Mucosa of rectum (tissue), 2 donors: ENCODE results near the gene SLC35G6.
"Not testable (repeated sequence)": the region's sequence is repeated elsewhere in the genome, so short reads cannot be mapped to it uniquely, and the experiment has no call there.

ENCODE experiments used
- H3K27ac ChIP-seq, 2 donors: one replicate each; pipeline ENCODE4 v1.7.0; 2013; ENCODE audit warnings: inconsistent platforms in 2 of 2, low read depth in 2 of 2, low read length in 2 of 2
- H3K27me3 ChIP-seq, 2 donors: one replicate each; pipeline ENCODE4 v1.7.0; 2013; ENCODE audit warnings: low read length in 2 of 2; ENCODE audit not compliant: control insufficient read depth in 2 of 2, insufficient read depth in 2 of 2
- H3K36me3 ChIP-seq, 2 donors: one replicate each; pipeline ENCODE4 v1.7.0; 2013; ENCODE audit warnings: low read length in 2 of 2; ENCODE audit not compliant: control insufficient read depth in 2 of 2, insufficient read depth in 2 of 2
- H3K4me1 ChIP-seq, 2 donors: one replicate each; pipeline ENCODE4 v1.7.0; 2013; ENCODE audit warnings: low read length in 2 of 2, mild to moderate bottlenecking in 1 of 2; ENCODE audit not compliant: control insufficient read depth in 2 of 2, insufficient read depth in 2 of 2
- H3K4me3 ChIP-seq, 2 donors: one replicate each; pipeline ENCODE4 v1.7.0; 2013; ENCODE audit warnings: low read length in 2 of 2
- H3K9ac ChIP-seq, 2 donors: one replicate each; pipeline ENCODE4 v1.7.0; 2013; ENCODE audit warnings: low read length in 2 of 2, low read depth in 1 of 2, mild to moderate bottlenecking in 1 of 2
- H3K9me3 ChIP-seq, 2 donors: one replicate each; pipeline ENCODE4 v1.7.0; 2013; ENCODE audit warnings: low read length in 2 of 2; ENCODE audit not compliant: control insufficient read depth in 2 of 2
- donor health status: healthy.
- donor health status: Normal muscosa, but diverticular disease.

Gene SLC35G6

GRCh38 chr17:7478276-7479212 is 2.7 kb upstream of the SLC35G6 start:
- H3K4me3 ChIP-seq = peak overlapping the region; percentile 70 to 84
- no peaks in the 10 kb centered on the region for H3K36me3 ChIP-seq
- H3K9me3 ChIP-seq = no peaks in the 10 kb centered on the region
- peaks cover 21 to 31% of the 10 kb centered on the region in 2 donors for H3K4me1 ChIP-seq
- peak overlapping the region; percentile 88 to 95 for H3K27ac ChIP-seq
- H3K9ac ChIP-seq = peak overlapping the region; percentile 70 to 95
- H3K27me3 ChIP-seq = no peaks in the 10 kb centered on the region

- Histone ChIP-seq H3K9ac (peak within 1 kb of the TSS; percentile 89 to 95), H3K4me3 (peak within 1 kb of the TSS; percentile 78 to 85), H3K4me1 (peaks cover 21 to 32% of the 10 kb centered on the region in 2 donors), H3K36me3 (no peaks in the 10 kb centered on the region), H3K9me3 (no peaks in the 10 kb centered on the region), H3K27me3 (no peaks in the 10 kb centered on the region), H3K27ac (peak within 1 kb of the TSS; percentile 93 to 95)
Measured at GRCh38 chr17:7479213-7480088, 1.8 kb upstream of the SLC35G6 start, which contains the start of gene ZBTB4. ZBTB4 (minus strand) TSS chr17:7479631; CDS start chr17:7466801, 12,830 bp downstream.

- Histone ChIP-seq H3K9me3 (no peaks in the 10 kb centered on the region), H3K36me3 (no peaks in the 10 kb centered on the region), H3K4me1 (peaks cover 21 to 32% of the 10 kb centered on the region in 2 donors), H3K27me3 (no peaks in the 10 kb centered on the region), H3K4me3 (peak overlapping the region; percentile 78 to 85), H3K27ac (peak overlapping the region; percentile 93 to 95), H3K9ac (peak overlapping the region; percentile 89 to 95)
Measured at GRCh38 chr17:7480089-7480384, 1.2 kb upstream of the SLC35G6 start.

DNA sequence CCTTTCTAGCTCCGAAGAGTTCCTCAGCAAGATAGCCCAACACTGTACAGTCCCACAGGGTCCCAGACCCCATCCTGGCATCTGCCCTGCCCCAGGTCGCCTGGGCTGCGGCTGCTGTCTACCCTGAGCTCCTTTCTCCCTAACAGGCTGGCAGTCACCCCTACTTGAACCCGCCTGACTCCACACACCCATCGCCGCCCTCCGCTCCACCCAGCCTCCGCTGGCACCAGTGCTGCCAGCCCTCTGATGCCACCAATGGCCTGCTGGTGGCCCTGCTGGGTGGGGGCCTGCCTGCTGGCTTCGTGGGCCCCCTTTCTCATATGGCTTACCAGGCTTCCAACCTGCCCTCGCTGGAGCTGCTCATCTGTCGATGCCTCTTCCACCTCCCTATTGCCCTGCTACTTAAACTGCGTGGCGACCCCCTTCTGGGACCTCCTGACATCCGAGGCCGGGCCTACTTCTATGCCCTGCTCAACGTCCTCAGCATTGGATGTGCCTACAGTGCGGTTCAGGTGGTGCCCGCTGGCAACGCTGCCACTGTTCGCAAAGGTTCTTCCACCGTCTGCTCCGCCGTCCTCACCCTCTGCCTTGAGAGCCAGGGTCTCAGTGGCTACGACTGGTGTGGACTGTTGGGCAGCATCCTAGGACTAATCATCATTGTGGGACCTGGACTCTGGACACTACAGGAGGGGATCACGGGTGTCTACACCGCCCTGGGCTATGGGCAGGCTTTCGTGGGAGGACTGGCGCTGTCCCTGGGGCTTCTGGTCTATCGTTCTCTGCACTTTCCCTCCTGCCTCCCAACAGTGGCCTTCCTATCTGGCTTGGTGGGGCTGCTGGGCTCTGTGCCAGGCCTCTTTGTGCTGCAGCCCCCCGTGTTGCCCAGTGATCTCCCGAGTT is 846 bp downstream of the SLC35G6 start:
- H3K27ac ChIP-seq = peak overlapping the region in 1 of 2 donors; percentile 100
- not testable (repeated sequence) for H3K36me3 ChIP-seq, H3K9ac ChIP-seq, H3K4me3 ChIP-seq, H3K9me3 ChIP-seq, H3K27me3 ChIP-seq
- peaks cover 23 to 34% of the 10 kb centered on the region in 2 donors for H3K4me1 ChIP-seq

DNA sequence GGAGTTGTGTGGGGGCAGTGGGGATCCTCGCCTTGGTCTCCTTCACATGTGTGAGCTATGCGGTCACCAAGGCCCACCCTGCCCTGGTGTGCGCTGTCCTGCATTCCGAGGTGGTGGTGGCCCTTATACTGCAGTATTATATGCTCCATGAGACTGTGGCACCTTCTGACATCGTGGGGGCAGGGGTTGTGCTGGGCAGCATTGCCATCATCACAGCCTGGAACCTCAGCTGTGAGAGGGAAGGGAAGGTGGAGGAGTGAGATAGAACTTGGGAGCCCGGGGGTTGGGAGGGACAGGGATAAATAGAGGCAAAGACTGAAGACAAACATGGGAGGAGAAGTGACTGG is 1.5 kb downstream of the SLC35G6 start:
- Histone ChIP-seq H3K9ac (peak overlapping the region; percentile 99 to 100), H3K4me1 (peaks cover 26 to 39% of the 10 kb centered on the region in 2 donors), H3K27ac (peak overlapping the region; percentile 100), H3K4me3 (peak overlapping the region; percentile 94 to 97)
- H3K9me3 ChIP-seq, H3K36me3 ChIP-seq, H3K27me3 ChIP-seq: not testable (repeated sequence)

GRCh38 chr17:7483255-7484066 is 2.2 kb downstream of the SLC35G6 start:
- H3K4me3 ChIP-seq = peak overlapping the region; percentile 94 to 97
- H3K4me1 ChIP-seq = peaks cover 27 to 37% of the 10 kb centered on the region in 2 donors
- H3K27ac ChIP-seq = peak overlapping the region; percentile 100
- H3K9ac ChIP-seq = peak overlapping the region; percentile 99 to 100
- H3K9me3 ChIP-seq = no peaks in the 10 kb centered on the region
- no peaks in the 10 kb centered on the region for H3K27me3 ChIP-seq
- peaks cover 0 to 3% of the 10 kb centered on the region in 2 donors for H3K36me3 ChIP-seq

- Histone ChIP-seq H3K9ac (peak within 1 kb of the TSS; percentile 99 to 100), H3K4me3 (peak within 1 kb of the TSS; percentile 94 to 97), H3K27ac (peak within 1 kb of the TSS; percentile 100), H3K27me3 (no peaks in the 10 kb centered on the region), H3K4me1 (peaks cover 27 to 37% of the 10 kb centered on the region in 2 donors), H3K9me3 (no peaks in the 10 kb centered on the region), H3K36me3 (peaks cover 0 to 3% of the 10 kb centered on the region in 2 donors)
Measured at GRCh38 chr17:7484067-7484918, 3.0 kb downstream of the SLC35G6 start, which contains the start of gene POLR2A. POLR2A (plus strand) TSS chr17:7484366.

GRCh38 chr17:7484919-7485377 is 3.7 kb downstream of the SLC35G6 start:
- Histone ChIP-seq H3K9ac (peak overlapping the region; percentile 68 to 99), H3K4me3 (peak overlapping the region; percentile 74 to 94), H3K27ac (peak overlapping the region; percentile 100), H3K36me3 (peaks cover 2 to 3% of the 10 kb centered on the region in 2 donors), H3K9me3 (no peaks in the 10 kb centered on the region), H3K27me3 (no peaks in the 10 kb centered on the region), H3K4me1 (peaks cover 24 to 35% of the 10 kb centered on the region in 2 donors)
